GM21423 (cell line): ENCODE data around the gene S100A13.
"Not testable (repeated sequence)": the region's sequence is repeated elsewhere in the genome, so short reads cannot be mapped to it uniquely, and the experiment has no call there.

Experiments
- ATAC-seq: cut with Tn5 transposase; IDR thresholded peaks from one replicate; pipeline ENCODE4 v1.9.1; 2021; ENCODE audit warnings: mild to moderate bottlenecking, moderate library complexity; ENCODE audit not compliant: unreplicated experiment

The S100A13 gene

GRCh38 chr1:153608742-153609584 is 18.3 kb downstream of the S100A13 start:
- no peak for ATAC-seq

GRCh38 chr1:153608089-153608682 is 19.1 kb downstream of the S100A13 start:
- no peak for ATAC-seq

DNA sequence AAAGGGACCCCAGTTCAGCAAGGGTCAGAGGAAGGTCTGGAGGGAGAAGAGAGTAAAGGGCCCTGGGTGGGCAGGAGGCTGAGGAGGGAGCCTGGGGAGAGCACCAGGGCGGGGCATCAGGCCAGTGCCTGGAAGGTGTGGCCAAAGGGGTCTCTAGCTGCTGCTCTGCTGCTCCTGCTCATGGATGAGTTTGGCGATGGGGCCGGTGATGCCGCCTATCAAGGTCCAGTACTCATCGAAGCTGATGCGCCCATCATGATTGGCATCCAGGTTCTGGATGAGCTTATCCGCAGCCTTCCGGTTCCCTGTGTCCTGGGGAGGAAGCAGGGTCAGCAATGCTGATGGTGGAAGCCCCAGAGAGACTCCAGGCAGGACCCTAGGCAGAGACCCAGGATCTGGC is 19.9 kb downstream of the S100A13 start:
- ATAC-seq = no peak

DNA sequence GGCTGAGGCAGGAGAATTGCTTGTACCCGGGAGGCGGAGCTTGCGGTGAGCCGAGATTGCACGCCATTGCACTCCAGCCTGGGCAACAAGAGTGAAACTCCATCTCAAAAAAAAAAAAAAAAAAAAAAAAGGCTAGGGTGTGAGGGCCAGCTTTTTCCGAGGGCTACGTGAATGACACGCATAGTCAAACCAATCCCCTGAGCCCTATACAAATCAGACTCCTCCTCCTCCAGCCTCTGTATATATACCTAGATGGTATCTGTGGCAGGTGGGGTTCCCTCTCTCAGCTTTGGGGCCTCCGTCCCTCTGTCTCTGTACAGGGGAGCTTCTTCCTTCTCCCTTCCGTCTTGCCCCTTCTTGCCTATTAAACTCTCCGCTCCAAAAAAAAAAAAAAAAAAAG is 21.1 kb downstream of the S100A13 start:
- no peak for ATAC-seq

- no peak for ATAC-seq
Observed at GRCh38 chr1:153602749-153603148, 24.6 kb downstream of the S100A13 start.

DNA sequence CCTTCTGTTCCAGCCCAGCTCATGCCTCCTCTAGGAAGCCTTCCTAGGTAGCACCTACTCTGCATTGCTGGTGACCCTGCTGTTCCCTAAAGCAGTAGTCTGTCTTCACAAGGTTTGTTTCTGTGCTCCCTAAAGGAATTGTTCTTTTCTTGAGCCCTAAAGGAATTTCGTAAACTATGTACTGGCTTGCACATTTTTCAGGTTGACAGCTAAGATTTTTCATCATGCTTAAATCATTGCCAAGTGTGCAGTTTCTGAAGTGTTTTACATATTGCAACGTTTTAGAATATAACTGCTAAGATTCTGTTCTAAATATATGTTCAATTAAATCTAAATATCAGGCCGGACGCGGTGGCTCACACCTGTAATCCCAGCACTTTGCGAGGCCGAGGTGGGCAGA is 27.5 kb downstream of the S100A13 start:
- ATAC-seq = no peak

GRCh38 chr1:153598309-153599172 is 28.8 kb downstream of the S100A13 start:
- ATAC-seq = peak; percentile 98

DNA sequence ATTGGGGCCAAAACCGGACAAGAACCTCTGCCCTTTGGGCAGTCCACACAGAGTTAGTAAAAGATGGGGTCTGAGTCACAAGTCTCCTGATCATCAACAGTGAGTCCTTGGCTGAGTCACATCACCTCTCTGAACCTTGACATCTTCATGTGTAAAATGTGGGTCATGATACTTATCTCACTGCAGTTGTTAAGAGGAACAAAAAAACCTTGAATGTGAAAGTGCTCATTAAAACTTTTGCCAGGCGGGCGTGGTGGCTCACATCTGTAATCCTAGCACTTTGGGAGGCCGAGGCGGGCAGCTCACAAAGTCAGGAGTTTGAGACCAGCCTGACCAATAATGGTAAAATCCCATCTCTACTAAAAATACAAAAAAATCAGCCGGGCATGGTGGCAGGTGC is 30.1 kb downstream of the S100A13 start:
- no peak for ATAC-seq

DNA sequence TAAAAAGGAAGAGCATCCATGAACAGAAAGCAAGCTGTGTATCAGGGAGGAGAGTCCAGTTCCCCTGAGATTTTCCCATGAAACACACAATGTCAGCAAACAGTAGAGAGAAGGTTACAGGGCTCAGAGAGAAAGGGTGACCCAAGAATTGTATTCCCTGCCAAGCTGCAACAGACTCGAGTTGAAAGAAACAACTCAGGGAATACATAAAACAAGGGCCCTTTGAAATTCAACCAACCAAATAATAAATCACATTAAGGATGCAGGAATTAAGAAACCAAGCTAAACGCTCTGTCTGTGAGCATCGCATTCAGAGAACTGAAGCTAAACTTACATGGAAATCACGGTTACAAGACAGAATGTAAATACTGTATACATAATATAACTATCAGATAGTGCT is 34.6 kb downstream of the S100A13 start:
- ATAC-seq = no peak

GRCh38 chr1:153588482-153588881 is 38.8 kb downstream of the S100A13 start:
- no peak for ATAC-seq

DNA sequence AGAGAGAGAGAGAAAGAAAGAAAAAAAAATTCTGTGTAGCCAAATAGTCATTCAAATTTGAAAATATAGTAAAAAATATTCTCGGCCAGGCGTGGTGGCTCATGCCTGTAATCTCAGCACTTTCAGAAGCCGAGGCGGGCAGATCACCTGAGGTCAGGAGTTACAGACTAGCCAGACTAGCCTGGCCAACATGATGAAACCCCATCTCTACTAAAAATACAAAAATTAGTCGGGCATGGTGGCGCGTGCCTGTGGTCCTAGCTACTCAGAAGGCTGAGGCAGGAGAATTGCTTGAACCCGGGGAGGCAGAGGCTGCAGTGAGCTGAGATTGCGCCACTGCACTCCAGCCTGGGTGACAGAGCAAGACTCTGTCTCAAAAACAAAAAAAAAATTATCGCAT is 39.3 kb downstream of the S100A13 start:
- ATAC-seq = not testable (repeated sequence)

- ATAC-seq = no peak
Observed at GRCh38 chr1:153587314-153587713, 40.0 kb downstream of the S100A13 start.

- no peak for ATAC-seq
Observed at GRCh38 chr1:153586347-153586746, 41.0 kb downstream of the S100A13 start.

DNA sequence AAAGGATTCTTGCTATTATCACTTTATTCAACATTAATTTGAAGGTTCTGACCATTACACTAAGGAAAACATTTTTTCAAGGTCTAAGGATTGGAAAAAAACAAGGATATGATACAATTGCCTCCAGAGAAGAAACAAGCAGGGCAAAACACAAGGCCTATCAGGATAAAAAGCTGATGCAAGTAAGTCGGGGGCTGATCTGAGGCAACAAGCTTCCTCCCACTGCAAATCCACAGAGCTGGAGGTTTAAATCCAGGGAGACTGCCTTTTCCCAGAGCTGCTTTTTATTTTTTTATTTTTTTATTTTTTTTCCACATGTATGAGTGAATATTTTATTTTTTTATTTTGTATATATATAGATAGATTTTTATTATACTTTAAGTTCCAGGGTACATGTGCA is 42.3 kb downstream of the S100A13 start:
- ATAC-seq = no peak

DNA sequence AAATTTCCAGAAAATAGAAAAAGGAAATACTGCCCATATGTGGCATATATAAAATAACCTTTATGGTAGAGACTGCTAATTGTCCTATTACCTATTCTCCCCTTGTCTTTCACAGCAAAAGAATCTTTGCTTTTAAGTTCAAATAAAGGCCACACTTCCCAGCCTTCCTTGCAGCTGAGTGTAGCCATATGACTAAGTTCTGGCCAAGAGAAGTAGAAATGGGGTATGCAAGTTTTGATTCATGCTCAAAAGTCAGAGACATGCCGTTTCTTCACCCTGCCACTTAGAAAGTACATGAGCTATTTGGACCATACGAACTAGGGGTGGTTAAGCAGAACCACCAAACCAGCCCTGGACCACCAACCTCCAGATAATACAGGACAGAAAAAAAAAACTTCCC is 43.3 kb downstream of the S100A13 start:
- no peak for ATAC-seq

GRCh38 chr1:153583514-153583913 is 43.8 kb downstream of the S100A13 start:
- not testable (repeated sequence) for ATAC-seq

GRCh38 chr1:153582836-153583235 is 44.5 kb downstream of the S100A13 start:
- ATAC-seq = not testable (repeated sequence)

DNA sequence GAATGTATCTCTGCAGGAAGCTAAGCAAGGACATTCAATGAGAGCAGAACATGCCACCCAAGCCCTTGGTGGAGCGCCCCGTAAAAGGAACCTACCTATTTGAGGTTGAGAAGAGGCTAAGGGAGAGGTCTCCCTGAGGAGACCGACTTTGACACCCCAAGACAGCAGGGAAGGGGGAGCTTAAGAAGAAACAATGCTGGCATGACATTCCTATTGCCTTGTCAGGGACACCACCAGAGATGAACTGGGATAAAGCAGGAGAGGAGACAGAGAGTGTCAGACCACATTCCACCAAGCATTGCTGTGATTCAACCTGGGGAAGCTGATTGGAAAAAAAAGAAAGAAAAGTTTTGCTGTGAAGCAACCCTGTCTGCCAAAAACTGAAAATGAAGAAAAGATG is 48.4 kb downstream of the S100A13 start:
- no peak for ATAC-seq

- ATAC-seq = no peak
Observed at GRCh38 chr1:153578490-153578889, 48.8 kb downstream of the S100A13 start.

DNA sequence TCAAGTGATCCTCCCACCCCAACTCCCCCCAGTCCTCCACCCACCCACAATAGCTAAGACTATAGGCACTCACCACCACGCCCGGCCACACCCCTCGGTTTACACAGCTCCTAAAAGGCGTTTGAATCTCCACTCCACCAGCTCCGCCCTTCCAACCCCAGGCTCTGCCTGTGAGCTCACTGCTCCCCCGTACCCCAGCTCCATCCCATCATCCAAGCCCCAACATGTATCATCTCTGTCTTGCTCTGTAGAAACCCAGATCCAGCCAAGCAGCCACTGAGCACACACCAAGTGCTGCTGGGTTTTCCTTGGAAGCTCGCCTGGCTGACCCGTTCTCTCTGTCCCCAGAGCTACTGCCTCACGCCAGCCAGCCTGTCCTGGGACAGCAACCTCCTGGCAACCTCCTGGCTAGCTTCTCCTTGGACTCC is 49.7 kb downstream of the S100A13 start:
- no peak for ATAC-seq

DNA sequence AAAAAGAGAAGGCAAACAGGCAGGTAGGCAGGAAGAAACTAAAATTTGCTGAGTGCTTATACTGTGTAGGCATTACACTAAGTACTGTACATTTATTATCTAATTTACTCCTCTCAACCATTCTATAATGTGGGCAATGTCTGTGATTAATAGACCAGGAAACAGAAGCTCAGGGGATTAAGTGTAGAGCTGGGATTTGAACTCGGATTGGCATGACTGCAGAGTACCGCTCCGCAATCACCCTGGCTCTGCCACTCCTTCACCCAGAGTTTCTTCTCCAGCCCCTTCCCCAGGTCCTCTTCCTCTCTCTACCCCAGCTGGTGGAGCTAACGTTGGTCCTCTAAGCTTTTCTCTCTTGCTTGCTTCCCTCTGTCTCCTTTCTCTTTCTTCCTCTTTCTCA is 50.2 kb downstream of the S100A13 start:
- ATAC-seq = no peak

DNA sequence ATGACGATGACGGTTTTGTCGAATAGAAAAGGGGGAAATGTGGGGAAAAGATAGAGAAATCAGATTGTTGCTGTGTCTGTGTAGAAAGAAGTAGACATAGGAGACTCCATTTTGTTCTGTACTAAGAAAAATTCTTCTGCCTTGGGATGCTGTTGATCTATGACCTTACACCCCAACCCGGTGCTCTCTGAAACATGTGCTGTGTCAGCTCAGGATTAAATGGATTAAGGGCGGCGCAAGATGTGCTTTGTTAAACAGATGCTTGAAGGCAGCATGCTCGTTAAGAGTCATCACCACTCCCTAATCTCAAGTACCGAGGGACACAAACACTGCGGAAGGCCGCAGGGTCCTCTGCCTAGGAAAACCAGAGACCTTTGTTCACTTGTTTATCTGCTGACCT is 51.8 kb downstream of the S100A13 start:
- not testable (repeated sequence) for ATAC-seq
